GM18861 (cell line): ENCODE data around the gene CCDC85B.

Source experiments
- ATAC-seq: cut with Tn5 transposase; IDR thresholded peaks from one replicate; pipeline ENCODE4 v1.9.1; 2021; ENCODE audit not compliant: unreplicated experiment

The CCDC85B gene

DNA sequence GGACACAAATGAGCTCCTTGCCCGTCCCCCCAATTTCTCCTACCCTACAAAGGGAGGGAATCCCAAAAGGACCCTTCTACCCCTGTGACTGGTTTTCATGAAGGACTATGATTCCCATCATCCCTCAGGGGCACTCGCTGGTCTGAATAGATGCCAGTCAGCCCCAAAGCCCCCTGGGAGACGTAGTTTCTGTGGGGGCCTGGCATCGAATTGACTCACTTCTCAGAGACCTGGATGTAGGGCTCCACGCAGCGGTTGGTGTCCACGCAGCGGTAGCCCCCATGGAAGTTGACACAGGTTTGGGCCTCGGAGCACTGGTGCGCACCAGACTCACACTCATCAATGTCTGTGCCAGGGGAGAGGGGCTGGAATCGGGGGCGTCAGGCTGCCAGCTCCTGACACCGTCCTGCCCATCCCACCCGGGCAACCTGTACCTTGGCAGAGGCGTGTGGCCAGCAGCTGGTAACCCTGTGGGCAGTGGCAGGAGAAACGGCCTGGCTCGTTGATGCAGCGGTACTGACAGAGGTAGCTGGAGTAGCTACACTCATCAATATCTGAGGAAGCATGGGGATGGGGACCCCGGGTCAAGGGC, 22.3 kb upstream of the CCDC85B start:
- no peak for ATAC-seq

DNA sequence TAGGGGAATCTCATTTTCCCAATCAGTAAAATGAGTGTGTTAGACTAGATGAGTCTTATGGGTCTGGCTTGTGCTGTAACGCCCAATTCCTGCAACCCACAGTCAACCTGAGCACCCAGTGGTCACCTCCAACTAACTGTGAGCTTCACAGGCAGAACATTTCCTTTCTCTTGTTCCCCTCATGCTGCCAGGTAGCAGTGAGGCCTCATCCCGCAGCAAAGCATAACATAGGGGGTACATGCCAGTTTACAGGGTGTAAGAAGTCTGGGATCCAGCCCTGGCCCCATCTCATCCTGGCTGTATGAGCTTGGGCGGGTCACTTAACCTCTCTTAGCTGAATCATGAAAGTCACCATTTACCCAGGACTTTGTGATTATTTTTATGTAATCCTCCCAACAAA, 21.6 kb upstream of the CCDC85B start:
- ATAC-seq, result no peak

DNA sequence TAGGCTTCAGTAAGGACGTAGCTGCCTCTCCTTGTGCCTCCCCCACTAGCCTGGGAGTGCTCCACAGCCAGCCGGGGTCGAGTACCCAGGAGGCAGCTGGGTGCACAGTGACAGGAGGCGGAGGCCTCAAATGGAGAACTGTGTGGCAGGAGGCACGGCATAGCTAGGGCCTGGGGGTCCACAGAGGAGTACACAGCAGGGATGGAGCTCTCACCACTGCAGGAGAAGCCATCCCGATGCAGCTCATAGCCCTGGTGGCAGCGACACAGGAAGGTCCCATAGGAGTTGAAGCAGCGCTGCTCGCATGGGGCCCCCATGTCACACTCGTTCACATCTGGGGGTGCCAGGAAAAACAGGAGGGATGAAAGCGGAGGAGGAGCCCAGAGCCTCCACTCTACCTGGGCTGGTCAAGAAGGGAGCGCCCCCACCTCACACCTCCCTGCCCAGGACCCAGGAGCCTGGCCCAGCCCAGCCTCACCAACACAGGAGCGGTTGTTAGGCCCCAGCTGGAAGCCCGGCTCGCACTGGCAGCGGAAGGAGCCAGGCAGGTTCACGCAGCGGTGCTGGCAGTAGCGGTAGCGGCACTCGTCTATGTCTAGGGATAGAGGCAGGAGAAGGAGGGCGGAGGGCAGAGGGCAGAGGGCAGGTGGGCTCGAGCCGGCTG, 20.7 kb upstream of the CCDC85B start:
- ATAC-seq, result no peak

DNA sequence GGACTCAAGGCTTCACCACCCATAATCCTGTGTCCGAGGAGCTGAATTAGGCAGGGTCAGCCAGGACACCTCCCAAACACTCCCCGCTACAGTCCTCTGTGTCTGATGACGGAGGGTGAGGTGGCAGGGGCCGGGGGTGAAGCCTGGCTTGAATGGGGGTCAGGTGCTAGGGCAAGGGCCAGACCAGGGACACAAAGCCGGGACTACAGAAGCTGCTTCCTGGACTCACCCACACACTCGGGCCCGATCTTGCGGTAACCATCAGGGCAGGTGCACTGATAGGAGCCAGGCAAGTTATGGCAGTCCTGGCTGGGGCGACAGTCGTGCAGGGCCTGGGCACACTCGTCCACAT, 20.2 kb upstream of the CCDC85B start:
- ATAC-seq, result no peak

DNA sequence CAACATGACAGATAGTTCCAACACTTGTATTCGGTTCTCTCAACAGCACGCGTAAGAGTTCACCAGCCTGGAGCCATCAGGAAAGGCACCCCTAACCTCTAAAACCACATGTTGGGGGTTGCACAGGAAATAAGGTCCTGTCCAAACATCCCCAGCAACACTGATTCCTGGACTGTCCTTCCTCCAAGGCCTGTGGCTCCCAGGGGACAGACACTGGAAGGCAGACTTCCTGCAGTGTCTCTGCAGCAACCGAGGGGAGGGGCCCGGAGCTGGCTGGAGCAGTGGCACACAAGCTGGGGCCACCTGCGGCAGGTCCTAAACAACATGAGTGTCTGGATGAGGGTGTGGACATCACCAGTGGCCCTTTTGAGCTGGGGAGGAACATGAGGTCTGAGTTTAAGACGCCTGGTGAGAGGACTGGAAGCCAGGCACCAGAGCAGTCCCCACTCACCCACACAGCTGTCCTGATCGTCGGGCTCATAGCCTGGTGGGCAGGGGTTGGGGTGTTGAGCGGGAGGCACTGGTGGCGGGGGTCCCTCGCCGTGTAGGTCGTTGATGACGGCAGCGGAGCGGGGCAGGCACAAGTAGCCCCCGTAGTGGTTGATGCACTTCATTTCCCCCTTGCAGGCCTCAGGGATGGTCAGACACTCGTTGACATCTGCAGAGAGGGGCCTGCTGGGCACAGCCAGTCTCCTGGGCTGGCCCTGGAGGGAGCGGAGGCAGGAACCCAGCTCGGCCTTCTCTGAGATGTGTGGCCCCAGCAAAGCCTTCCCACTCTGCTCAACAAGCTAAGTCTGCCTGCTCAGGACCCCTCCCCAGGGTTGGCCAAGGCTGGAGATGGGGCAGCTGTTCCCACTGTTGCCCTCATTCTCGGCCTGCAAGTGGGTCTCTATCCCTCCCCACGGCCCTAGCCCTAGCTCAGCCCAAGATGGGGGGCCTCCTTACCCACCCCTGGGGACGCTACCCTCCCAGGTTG, 19.5 kb upstream of the CCDC85B start:
- no peak for ATAC-seq

DNA sequence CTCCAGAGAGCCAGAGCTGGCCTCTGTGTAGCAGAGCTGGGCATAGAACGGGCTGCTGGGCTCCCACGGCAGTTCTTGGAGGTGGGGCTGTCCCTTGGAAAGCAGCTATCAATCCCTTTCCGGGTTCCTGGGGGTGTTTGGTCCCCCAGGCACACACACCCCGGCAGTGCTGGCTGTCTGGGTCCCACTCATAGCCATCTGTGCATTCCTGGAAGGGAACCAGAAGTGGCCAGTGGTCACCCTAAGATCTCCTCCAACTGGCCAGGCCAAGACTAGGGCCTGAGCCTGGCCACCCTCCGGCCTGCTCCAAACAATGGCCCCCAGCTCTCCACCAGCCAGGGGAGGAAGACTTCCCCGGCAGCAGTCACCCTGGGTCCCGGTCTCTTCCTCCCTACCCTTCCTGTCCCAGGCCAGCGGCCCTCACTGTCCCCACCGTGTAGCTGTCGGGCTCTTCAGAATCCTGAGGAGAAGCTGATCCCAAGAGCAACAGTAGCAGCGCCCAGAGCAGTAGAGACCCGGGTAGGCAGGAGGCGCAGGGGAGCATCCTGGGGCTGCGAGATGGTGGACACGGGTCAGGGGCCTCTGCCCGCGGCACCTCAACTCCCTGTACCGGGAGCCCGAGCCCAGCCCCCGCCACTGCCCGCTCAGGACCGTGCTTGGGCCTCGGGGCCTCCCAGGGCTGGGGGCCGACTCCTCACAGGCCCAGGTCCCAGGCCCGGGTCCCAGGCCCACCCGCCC, 18.5 kb upstream of the CCDC85B start:
- ATAC-seq, result no peak

DNA sequence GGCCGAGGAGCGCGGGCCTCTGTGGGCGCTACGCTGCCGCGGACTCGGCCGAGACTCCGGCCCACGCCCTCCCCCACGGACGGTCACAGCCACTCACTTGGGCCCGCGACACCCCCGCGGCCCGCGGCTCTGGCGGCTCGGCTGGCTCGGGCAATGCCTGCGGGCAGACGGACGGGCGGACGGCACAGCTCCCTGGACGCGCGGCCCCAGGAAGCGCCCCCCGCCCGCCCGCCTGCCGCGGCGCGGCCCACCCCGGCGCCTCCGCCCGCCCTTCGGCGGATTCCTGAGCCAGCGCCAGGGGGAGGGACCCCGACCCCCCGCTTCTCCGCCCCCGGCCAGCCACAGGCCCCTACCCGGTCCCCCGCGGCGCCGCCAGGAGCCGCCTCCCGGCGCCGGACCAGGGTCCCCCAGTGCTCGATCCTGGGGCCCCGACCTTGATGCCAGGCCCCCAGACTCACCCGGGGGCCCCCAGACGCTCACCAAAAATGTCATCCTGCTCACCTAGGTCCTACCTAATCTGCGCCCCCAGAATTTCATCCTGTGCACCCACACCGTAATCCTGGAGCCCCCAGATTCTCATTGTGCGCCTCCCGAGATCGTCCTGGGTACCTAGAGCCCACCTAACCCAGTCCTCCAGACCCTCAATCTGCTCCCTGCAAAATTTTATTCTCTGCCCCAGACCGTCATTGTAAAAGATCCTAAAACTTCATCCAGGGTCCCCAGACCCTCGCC, 17.7 kb upstream of the CCDC85B start, which contains the start of gene EFEMP2:
Gene EFEMP2 (minus strand): TSS at position 215 of the 732 bp plus-strand sequence. CDS start 446 bp downstream, outside the sequence.
- no peak for ATAC-seq

DNA sequence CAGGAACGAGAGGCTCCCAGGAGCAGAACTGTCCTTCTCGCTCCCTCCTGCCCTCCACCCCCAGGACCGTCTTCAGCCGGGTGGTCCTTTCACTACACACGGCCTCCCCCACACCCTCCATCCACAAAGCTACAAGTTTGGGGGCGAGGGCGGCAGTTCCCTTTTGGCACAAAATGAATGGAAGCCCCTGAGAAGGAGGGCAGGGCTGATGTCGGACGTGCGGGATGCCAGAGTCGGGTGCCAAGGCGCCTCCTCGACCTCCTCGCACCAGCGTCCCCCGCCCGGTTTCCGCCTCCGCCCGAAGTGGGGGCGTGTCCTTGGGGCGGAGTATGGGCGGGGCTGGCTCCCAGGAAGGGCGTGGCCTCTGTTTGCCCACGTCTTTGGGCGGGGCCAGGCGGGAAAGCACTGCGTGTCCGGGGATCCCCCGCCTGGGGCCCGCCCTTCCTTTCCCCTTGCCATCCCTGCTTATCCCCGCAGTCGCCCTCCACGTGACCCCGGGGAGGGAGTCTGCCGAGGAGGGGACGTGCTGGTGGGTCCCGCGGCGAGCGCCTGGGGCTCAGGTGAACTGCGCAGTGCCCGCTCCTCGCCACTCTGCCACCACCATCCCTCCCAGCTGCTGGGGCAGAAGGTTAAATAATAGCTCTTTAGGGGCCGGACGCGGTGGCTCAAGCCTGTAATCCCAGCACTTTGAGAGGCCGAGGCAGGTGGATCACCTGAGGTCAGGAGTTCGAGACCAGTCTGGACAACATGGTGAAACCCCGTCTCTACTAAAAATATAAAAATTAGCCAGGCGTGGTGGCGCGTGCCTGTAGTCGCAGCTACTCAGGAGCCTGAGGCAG, 16.9 kb upstream of the CCDC85B start:
- peak; percentile 61 for ATAC-seq

DNA sequence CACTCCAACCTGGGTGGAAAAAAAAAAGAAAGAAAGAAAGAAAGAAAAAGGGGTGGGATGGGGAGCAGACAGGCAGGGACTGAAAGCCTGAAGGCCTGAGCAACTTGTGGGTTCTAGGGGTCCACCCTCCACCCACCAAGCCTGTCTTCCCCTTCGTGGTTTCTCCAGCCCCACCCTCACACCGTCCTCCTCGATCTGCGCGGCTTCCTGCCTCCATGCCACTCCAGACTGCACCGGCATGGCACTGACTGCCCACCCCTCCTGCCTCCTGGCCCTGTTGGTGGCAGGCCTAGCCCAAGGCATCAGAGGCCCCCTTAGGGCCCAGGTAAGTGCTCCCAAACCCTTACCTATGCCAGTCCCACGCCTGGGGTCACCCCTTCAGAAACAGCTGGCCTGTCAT, 10.9 kb upstream of the CCDC85B start, which contains the start of gene CTSW:
Gene CTSW (plus strand): TSS at position 221 of the 400 bp plus-strand sequence. CDS start 18 bp downstream, at position 239.
- ATAC-seq, result no peak

DNA sequence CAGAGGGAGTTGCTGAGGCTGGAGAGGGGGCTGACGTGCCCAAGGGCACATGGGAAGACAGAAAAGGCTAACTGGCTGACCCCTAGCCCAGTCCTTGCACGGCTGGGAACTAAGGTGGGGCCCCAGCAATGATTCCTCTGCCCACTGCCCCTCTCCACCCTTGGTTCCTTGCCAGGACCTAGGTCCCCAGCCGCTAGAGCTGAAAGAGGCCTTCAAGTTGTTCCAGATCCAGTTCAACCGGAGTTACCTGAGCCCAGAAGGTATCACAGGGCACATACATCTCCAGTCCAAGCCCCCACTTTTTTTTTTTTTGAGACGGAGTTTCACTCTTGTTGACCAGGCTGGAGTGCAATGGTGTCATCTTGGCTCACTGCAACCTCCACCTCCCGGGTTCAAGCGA, 10.4 kb upstream of the CCDC85B start:
- no peak for ATAC-seq

DNA sequence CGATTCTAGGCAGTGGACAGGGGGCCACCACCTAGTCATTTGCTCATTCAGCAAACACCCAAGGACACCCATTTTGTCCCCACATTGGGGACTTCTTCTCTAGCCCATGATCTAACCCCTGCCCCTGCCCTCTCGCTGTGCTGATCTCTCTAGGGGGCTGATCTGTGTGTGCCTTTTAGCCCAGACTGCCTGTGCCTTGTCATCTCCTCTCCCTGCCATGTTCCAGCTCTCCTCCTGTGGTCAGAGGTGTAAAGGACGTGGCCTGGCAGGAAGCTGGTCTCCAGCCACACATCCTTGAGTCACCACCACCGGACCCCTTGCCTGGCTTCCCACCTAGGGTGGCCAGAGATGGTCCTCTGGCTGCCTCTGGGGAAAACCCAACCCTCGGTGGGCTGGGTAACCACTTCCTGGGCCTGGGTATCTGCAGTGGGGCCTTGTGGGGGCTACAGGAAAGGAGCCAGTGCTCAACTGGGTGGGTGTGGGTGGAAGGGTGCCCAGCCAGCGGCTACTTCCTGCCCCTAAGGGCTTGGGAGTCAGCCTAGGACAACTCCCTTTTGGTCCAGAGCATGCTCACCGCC, 9.5 kb upstream of the CCDC85B start:
- no peak for ATAC-seq

DNA sequence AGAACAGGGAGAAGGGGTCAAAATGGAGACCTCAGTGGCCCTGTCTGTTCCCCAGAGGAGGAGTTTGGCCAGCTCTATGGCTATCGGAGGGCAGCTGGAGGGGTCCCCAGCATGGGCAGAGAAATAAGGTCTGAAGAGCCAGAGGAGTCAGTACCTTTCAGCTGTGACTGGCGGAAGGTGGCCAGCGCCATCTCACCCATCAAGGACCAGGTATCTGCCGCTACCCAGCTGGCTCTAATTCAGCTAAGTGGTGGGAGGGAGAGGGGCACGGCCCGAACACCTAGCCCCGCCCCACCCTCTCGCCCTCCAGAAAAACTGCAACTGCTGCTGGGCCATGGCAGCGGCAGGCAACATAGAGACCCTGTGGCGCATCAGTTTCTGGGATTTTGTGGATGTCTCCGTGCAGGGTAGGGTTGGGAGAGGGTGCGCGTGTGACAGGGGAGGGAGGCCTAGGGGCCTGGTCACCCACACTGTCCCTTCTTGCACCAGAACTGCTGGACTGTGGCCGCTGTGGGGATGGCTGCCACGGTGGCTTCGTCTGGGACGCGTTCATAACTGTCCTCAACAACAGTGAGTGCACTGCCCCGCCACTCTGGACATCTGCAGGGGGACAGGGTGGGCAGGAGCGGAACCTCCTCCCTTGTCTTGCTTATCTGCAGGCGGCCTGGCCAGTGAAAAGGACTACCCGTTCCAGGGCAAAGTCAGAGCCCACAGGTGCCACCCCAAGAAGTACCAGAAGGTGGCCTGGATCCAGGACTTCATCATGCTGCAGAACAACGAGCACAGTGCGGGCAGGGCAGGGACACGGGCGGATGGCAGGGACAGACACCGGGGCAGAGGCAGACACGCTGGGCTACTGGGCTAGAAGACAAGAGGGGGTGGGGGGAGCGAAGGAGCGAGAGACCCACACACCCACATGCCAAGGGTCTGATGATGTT, 8.1 kb upstream of the CCDC85B start:
- ATAC-seq, result no peak

DNA sequence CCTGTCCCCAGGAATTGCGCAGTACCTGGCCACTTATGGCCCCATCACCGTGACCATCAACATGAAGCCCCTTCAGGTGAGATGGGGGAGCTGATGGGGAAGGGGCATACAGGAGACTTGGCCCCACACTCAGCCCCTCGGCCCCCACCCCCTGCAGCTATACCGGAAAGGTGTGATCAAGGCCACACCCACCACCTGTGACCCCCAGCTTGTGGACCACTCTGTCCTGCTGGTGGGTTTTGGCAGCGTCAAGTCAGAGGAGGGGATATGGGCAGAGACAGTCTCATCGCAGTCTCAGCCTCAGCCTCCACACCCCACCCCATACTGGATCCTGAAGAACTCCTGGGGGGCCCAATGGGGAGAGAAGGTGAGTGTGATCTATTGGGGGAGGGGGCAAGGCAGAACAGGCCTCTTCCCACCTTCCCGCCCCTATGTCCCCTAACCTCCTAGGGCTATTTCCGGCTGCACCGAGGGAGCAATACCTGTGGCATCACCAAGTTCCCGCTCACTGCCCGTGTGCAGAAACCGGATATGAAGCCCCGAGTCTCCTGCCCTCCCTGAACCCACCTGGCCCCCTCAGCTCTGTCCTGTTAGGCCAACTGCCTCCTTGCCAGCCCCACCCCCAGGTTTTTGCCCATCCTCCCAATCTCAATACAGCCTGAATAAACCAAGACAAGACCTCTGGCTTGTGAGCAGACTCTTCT, 7.3 kb upstream of the CCDC85B start:
- ATAC-seq, result no peak

DNA sequence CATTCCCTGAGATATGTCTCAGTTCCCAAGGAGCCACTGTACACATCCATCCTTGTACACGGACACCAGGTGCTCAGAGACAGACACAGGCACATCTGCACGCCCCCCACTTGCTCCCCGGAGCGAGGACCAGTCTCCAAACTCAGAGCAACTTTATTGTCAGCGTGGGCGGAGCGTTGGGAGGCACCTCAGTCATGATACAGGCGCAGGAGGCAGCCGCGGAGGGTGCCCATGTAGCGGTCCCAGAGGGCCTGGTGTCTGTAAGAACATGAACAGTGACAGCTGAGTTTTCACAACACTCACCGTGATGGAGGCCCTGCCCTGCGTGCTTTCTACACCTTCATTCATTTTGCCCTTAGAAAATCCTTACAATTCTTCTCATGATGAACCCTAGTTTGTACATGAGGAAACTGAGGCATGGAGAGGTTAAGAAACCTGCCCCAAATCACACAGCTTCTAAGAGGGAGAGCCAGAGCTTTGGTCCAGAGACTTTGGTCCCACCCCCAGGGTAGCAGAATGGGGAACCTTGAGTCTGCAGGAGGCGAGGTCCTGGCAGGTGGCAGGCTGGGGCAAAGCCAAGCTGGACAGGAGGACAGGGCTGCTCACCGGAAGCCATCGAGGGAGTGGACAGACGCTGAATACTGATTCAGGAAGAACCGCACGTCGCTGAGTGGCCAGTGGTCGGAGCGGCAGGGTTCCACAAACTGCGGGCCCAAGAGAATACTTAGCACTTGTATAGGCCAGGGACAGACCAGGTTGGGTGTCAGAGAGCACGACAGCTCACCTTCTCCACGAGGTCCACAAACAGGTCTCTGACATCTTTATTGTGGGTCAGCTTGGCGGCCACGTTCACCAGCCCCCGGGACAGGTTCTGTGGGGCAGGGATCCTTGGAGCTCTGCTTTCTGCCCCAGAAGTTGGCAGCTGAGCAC, 6.4 kb upstream of the CCDC85B start:
- ATAC-seq, result no peak

DNA sequence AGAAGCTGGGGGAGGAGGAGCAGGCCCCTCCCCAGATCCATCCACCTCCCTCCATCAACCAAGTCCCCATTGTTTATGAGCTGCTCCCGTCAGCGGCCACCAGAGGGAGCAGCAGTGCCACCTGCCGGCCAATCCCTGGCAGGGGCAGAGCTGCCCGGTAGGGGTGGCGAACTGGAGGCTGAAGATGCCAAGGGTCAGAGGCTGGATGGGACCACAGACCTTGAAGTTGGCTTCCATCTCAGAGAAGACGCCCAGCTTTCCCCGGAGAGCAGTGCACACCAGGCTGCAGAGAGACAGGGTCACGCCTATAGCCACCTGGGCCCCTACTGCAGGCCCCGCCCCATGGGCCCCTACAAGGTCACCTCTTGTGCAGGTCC, 5.8 kb upstream of the CCDC85B start:
- peak; percentile 33 for ATAC-seq

DNA sequence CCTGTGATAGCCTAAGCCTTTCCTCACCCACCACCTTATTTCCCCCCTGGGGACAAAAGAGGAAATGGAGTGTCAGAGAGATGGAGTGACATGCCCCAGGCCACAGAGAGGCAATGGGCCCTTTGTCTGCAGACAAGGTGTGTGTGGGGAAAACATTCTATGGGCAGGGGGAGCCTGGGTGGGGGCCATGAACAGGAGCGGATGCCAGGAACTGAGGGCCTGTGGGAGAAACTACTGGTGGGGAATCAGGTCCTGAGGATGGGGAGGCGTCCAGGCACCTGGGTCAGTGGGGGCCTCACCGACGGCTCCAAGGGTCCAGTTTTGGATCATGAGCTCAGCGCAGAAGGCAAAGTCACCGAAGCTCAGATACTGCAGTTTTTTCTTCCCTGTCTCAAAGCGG, 5.2 kb upstream of the CCDC85B start:
- ATAC-seq, result no peak
